Tibial nerve (tissue), 4 donors: ENCODE measurements around the gene SCCPDH. TPM values are rescaled to one million over a fixed set of nuclear protein-coding genes. Genes with fewer than 3 reads are reported as not detected.

Experiments used
- DNase-seq, 2 donors: peaks; one replicate each; pipeline ENCODE4 v3.0.0-alpha.2; 2019; ENCODE audit warnings: low spot score in 2 of 2
- H3K27ac ChIP-seq, 4 donors: fragments of 200-600 bp; sonication (generic) in 3 of 4; one replicate each; pipeline ENCODE4 v1.5.1; 2017 to 2019; ENCODE audit warnings: mild to moderate bottlenecking in 1 of 4
- H3K27me3 ChIP-seq, 2 donors: fragments of 200-600 bp; sonication (generic) in 1 of 2; one replicate each; pipeline versions ENCODE4 v1.5.1 to v1.6.0; 2017 to 2019
- H3K36me3 ChIP-seq, 3 donors: fragments of 200-600 bp; sonication (generic); one replicate each; pipeline ENCODE4 v1.5.1; 2018 to 2019
- H3K4me1 ChIP-seq, 4 donors: fragments of 200-600 bp; sonication (generic) in 3 of 4; one replicate each; pipeline ENCODE4 v1.5.1; 2017 to 2019
- H3K4me3 ChIP-seq, 4 donors: fragments of 200-600 bp; sonication (generic) in 3 of 4; one replicate each; pipeline ENCODE4 v1.5.1; 2017 to 2019; ENCODE audit warnings: mild to moderate bottlenecking in 1 of 4, moderate library complexity in 1 of 4
- H3K9me3 ChIP-seq, 4 donors: fragments of 200-600 bp; sonication (generic) in 3 of 4; one replicate each; pipeline ENCODE4 v1.5.1; 2017 to 2019
- CTCF ChIP-seq, 5 experiments: fragments of 200-600 bp in 3 of 5; fragments of 450-650 bp in 2 of 5; sonication (generic) in 3 of 5; IDR thresholded peaks; one replicate each; pipeline ENCODE4 v1.5.1; 2016 to 2019; ENCODE audit warnings: antibody characterized with exemption in 5 of 5, mild to moderate bottlenecking in 3 of 5, moderate library complexity in 2 of 5
- EP300 ChIP-seq, 2 donors: sonication (generic); formaldehyde crosslinking; IDR thresholded peaks; one replicate each; pipeline ENCODE4 v1.6.1; 2017; ENCODE audit warnings: antibody characterized with exemption in 2 of 2, mild to moderate bottlenecking in 1 of 2
- POLR2A ChIP-seq, 2 donors: fragments of 450-650 bp; IDR thresholded peaks; one replicate each; pipeline ENCODE4 v1.6.1; 2017; ENCODE audit warnings: antibody characterized with exemption in 2 of 2, mild to moderate bottlenecking in 2 of 2, moderate library complexity in 2 of 2
- WGBS, 2 donors: methylation state at CpG; one replicate each; pipeline ENCODE4 v1.1.5; 2018; 5-methylcytosine and 5-hydroxymethylcytosine counted together
- total RNA-seq, 4 donors: library from RNA; depleted of rRNA; stranded (reverse); fragments of >200 nt; gene quantifications; one replicate each; pipeline ENCODE4 v1.1.0, GENCODE V29; 2016

SCCPDH gene
- total RNA-seq, 4 donors from 2014 or later, result 61.2 to 109 (median 74.6) TPM

GRCh38 chr1:246680190-246680589, 44.0 kb upstream of the SCCPDH start:
- no peaks in the 10 kb centered on the region for H3K27me3 ChIP-seq
- 54 to 57% methylated on average over 8 of the region's 8 CpGs for whole genome bisulfite sequencing, 2 donors
- no peak for DNase-seq
- H3K4me1 ChIP-seq, result peaks cover 0 to 22% (median 5%) of the 10 kb centered on the region in 4 donors
- H3K4me3 ChIP-seq, result no peak overlapping the region
- H3K27ac ChIP-seq, result no peak overlapping the region
- H3K36me3 ChIP-seq, result no peaks in the 10 kb centered on the region
- TF ChIP-seq CTCF (IDR thresholded peaks at IDR 0.05) (no peak), POLR2A (IDR thresholded peaks at IDR 0.05) (no peak), EP300 (IDR thresholded peaks at IDR 0.05) (no peak)
- H3K9me3 ChIP-seq, result no peaks in the 10 kb centered on the region

- no peak for DNase-seq
- H3K27me3 ChIP-seq, result no peaks in the 10 kb centered on the region
- peaks cover 0 to 22% (median 5%) of the 10 kb centered on the region in 4 donors for H3K4me1 ChIP-seq
- 72 to 89% methylated on average over 10 of the region's 10 CpGs for WGBS, 2 donors
- no peak for TF ChIP-seq POLR2A (IDR thresholded peaks at IDR 0.05)
- no peak for TF ChIP-seq CTCF (IDR thresholded peaks at IDR 0.05)
- no peak for TF ChIP-seq EP300 (IDR thresholded peaks at IDR 0.05)
- H3K9me3 ChIP-seq, result no peaks in the 10 kb centered on the region
- no peak overlapping the region for H3K27ac ChIP-seq
- H3K36me3 ChIP-seq, result no peaks in the 10 kb centered on the region
- H3K4me3 ChIP-seq, result no peak overlapping the region
Measured at GRCh38 chr1:246680696-246681130, 43.5 kb upstream of the SCCPDH start.

GRCh38 chr1:246681900-246682895, 42.0 kb upstream of the SCCPDH start:
- Histone ChIP-seq H3K4me3 (no peak overlapping the region), H3K27ac (peak overlapping the region in 3 of 4 donors; percentile 26 to 61 (median 32)), H3K4me1 (peaks cover 0 to 22% (median 5%) of the 10 kb centered on the region in 4 donors), H3K27me3 (no peaks in the 10 kb centered on the region), H3K9me3 (no peaks in the 10 kb centered on the region), H3K36me3 (no peaks in the 10 kb centered on the region)
- 40% methylated on average over 15 of the region's 15 CpGs for WGBS, 2 donors
- TF ChIP-seq POLR2A (IDR thresholded peaks at IDR 0.05) (no peak), EP300 (IDR thresholded peaks at IDR 0.05) (no peak), CTCF (IDR thresholded peaks at IDR 0.05) (no peak)
- DNase-seq, result no peak

- H3K4me3 ChIP-seq, result no peak overlapping the region
- H3K27me3 ChIP-seq, result no peaks in the 10 kb centered on the region
- H3K27ac ChIP-seq, result no peak overlapping the region
- no peak for DNase-seq
- peaks cover 0 to 22% (median 5%) of the 10 kb centered on the region in 4 donors for H3K4me1 ChIP-seq
- TF ChIP-seq EP300 (IDR thresholded peaks at IDR 0.05), result no peak
- no peaks in the 10 kb centered on the region for H3K36me3 ChIP-seq
- WGBS, 2 donors, result 97 to 98% methylated on average over 9 of the region's 9 CpGs
- no peaks in the 10 kb centered on the region for H3K9me3 ChIP-seq
Measured at GRCh38 chr1:246683521-246683920, 40.7 kb upstream of the SCCPDH start.

GRCh38 chr1:246687002-246687401, 37.2 kb upstream of the SCCPDH start:
- TF ChIP-seq CTCF (IDR thresholded peaks at IDR 0.05) (no peak), POLR2A (IDR thresholded peaks at IDR 0.05) (no peak), EP300 (IDR thresholded peaks at IDR 0.05) (no peak)
- no peaks in the 10 kb centered on the region for H3K27me3 ChIP-seq
- WGBS, 2 donors, result 80 to 82% methylated on average over 12 to 14 of the region's 14 CpGs
- no peaks in the 10 kb centered on the region for H3K36me3 ChIP-seq
- DNase-seq, result no peak
- H3K4me1 ChIP-seq, result peaks cover 0 to 11% (median 3%) of the 10 kb centered on the region in 4 donors
- no peak overlapping the region for H3K27ac ChIP-seq
- no peak overlapping the region for H3K4me3 ChIP-seq
- no peaks in the 10 kb centered on the region for H3K9me3 ChIP-seq
